HepG2 (cell line): ENCODE results near the gene DOHH.

ENCODE experiments used
- ARID2 ChIP-seq: sonication (generic); formaldehyde crosslinking; IDR thresholded peaks from 2 replicates; pipeline ENCODE4 v1.8.1; 2022; ENCODE audit warnings: mild to moderate bottlenecking, missing genetic modification reagents, borderline replicate concordance
- CC2D1A ChIP-seq: sonication (generic); formaldehyde crosslinking; IDR thresholded peaks from 2 replicates; pipeline ENCODE4 v1.8.1; 2023; ENCODE audit warnings: mild to moderate bottlenecking, missing genetic modification reagents
- MEF2D ChIP-seq: sonication (generic); formaldehyde crosslinking; IDR thresholded peaks from 2 replicates; pipeline ENCODE4 v1.5.1; 2020; ENCODE audit warnings: mild to moderate bottlenecking, missing genetic modification reagents
- NR2F6 ChIP-seq, 2 experiments: IDR thresholded peaks; 2 replicates each; pipeline ENCODE4 v1.6.1; 2016; ENCODE audit warnings: antibody characterized with exemption in 1 of 2, mild to moderate bottlenecking in 1 of 2
- PHF20 ChIP-seq: sonication (generic); formaldehyde crosslinking; IDR thresholded peaks from 2 replicates; pipeline ENCODE4 v1.5.0; 2020; ENCODE audit warnings: mild to moderate bottlenecking, missing genetic modification reagents
- SMAD1 ChIP-seq: sonication (generic); formaldehyde crosslinking; IDR thresholded peaks from 2 replicates; pipeline ENCODE4 v1.4.0; 2020; ENCODE audit warnings: missing genetic modification reagents, low read depth, mild to moderate bottlenecking, borderline replicate concordance
- SOX6 ChIP-seq, 2 experiments: fragments of 450-650 bp in 1 of 2; sonication (generic) in 1 of 2; formaldehyde crosslinking in 1 of 2; IDR thresholded peaks; 2 replicates each; pipeline versions ENCODE4 v1.4.0 to v1.6.1; 2017 to 2020; ENCODE audit warnings: antibody characterized with exemption in 1 of 2, mild to moderate bottlenecking in 1 of 2, missing genetic modification reagents in 1 of 2
- SRF ChIP-seq: IDR thresholded peaks from 2 replicates; pipeline ENCODE4 v1.6.1; 2011; ENCODE audit warnings: mild to moderate bottlenecking, low read depth, low read length, moderate library complexity
- SUZ12 ChIP-seq: fragments of 150-350 bp; IDR thresholded peaks from 2 replicates; pipeline ENCODE4 v1.6.1; 2014; ENCODE audit warnings: low read depth, low read length
- TF ChIP-seq, protein P1 (sequence below): sonication (generic); formaldehyde crosslinking; conservative IDR thresholded peaks from 2 replicates; pipeline ENCODE4 v1.4.0; 2020; ENCODE audit warnings: missing genetic modification reagents

DNA sequence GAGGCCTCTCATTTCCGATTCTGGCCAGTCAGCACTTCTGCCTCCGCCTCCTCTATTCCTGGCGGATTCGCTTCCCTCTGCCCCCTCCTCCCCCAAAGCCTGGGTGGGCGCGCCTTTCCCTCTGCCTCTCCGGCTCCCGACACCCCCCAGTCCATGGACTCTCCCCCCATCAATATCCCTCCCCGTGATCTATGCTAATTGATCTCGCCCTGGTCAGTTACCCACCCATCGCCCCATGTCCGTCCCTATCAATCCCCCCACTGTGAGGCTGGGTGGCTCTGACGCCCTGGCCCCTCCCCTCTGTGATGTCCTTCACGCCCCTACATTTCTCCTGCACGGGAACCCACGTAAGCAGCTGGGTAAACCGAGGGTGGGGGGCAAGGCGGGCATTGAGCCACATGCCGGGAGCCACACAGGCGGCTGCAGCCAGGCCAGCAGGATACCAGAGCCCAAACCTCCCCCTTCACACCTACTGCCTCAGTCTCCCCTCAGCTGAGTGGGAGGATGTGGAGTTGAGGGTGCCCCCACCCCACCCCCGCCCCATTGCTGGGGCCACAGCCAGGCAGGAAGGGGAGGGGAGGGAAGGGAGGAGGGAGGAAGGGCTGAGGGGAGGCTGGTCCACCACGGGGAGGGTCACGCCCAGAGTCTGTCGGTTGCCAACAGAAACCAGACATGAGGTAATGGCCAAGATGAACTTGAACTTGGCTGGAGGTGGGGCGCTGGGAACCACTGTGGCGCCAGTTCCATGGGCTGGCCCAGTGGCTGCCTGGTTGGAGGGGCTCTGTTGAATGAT is 41.2 kb downstream of the DOHH start:
- TF ChIP-seq SMAD1 (CRISPR knock-in tag) (no peak), SRF (no peak), SUZ12 (no peak), NR2F6 (IDR thresholded peaks at IDR 0.05) (no peak), NR2F6 (CRISPR knock-in tag; IDR thresholded peaks at IDR 0.05) (no peak), MEF2D (CRISPR knock-in tag) (no peak), PHF20 (CRISPR knock-in tag) (no peak), ARID2 (CRISPR knock-in tag) (no peak), SOX6 (IDR thresholded peaks at IDR 0.05) (no peak), SOX6 (CRISPR knock-in tag; IDR thresholded peaks at IDR 0.05) (no peak), CC2D1A (CRISPR knock-in tag) (no peak)
- TF ChIP-seq, protein P1, sequence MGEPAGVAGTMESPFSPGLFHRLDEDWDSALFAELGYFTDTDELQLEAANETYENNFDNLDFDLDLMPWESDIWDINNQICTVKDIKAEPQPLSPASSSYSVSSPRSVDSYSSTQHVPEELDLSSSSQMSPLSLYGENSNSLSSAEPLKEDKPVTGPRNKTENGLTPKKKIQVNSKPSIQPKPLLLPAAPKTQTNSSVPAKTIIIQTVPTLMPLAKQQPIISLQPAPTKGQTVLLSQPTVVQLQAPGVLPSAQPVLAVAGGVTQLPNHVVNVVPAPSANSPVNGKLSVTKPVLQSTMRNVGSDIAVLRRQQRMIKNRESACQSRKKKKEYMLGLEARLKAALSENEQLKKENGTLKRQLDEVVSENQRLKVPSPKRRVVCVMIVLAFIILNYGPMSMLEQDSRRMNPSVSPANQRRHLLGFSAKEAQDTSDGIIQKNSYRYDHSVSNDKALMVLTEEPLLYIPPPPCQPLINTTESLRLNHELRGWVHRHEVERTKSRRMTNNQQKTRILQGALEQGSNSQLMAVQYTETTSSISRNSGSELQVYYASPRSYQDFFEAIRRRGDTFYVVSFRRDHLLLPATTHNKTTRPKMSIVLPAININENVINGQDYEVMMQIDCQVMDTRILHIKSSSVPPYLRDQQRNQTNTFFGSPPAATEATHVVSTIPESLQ (CRISPR knock-in tag): no peak
